Loucy (cell line): ENCODE results near the gene GPR32.

Source experiments
- CTCF ChIP-seq: fragments of 200-600 bp; sonication (generic); conservative IDR thresholded peaks from 2 replicates; pipeline ENCODE4 v1.5.1; 2014; ENCODE audit warnings: mild to moderate bottlenecking, antibody characterized with exemption, low read length
- EZH2phosphoT487 ChIP-seq: fragments of 200-600 bp; IDR thresholded peaks from 2 replicates; pipeline ENCODE4 v1.6.1; 2018; ENCODE audit warnings: antibody characterized with exemption, mild to moderate bottlenecking, moderate library complexity, borderline replicate concordance

DNA sequence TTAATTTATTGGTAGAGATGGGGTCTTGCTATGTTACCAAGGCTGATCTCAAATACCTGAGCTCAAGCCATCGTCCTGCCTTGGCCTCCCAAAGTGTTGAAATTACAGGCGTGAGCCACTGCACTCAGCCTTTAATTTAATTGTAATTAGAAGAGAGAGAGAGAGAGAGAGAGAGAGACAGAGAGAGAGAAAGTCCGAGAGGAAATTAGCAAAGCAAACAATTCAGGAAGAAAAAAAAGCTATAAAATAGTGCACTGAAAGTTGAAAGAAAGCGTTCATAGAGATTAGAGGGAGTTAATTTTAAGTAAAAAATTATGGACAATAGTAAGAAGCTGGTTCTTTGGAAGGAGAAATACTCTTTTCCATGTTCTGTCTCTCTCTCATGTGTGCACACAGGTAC lies 7.0 kb downstream of the GPR32 start:
- TF ChIP-seq CTCF (no peak), EZH2phosphoT487 (no peak)
